ENCODE results near the gene CHSY1. TPM values are rescaled to one million over a fixed set of nuclear protein-coding genes. Genes with fewer than 3 reads are reported as not detected.

CHSY1 gene
- total and polyA plus RNA-seq, 2 of the 4 experiments (the other 2 are of a cell fraction) = 40.9 to 53.2 TPM

DNA sequence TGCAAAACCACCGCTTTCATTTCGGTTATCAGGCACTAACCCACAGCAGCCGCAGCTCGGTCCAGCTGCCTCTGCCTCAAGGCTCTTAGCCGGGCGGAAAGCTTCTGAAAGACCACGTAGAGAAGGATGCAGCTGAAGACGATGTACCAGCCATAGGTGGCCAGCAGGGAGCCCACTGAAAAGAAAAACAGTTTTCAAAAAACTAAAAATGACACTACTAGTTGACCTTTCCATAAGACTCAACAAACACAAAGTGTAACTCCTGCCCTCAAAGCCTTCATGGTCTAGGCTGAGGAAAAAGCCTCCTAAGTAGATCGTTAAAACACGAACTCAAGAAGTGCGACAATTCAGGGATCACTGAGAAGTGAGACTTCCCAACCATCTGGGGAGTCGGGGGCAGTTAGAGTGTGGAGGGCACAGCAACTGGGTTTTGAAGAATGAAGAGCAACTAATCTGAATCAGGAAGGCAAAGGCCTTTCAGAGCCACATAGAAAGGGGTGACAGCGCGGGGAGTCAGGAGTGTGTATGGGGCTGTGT lies 24.7 kb upstream of the CHSY1 start:
- peak overlapping the region; percentile 87 for H4K91ac ChIP-seq (ENCODE audit: insufficient read depth, low read depth, low read length)
- peak overlapping the region; percentile 96 for H3K9ac ChIP-seq (ENCODE audit: low read depth, low read length)
- H3K4me3 ChIP-seq (ENCODE audit: insufficient read depth, low read depth, low read length) = peak overlapping the region; percentile 77
- peaks cover 16% of the 10 kb centered on the region; the same call in 1 of the 2 replicates for H4K20me1 ChIP-seq (ENCODE audit: insufficient read depth, low read length)
- peak overlapping the region; percentile 86 for H2AFZ ChIP-seq (replicated peaks; ENCODE audit: low read length, poor library complexity)
- peak overlapping the region; percentile 70 for H3K27ac ChIP-seq (ENCODE audit: insufficient read depth, low read length)
- H3K56ac ChIP-seq (ENCODE audit: extremely low read depth, insufficient read depth, low read length) = peak overlapping the region; percentile 93
- peak overlapping the region; percentile 75 to 95 for H4K8ac ChIP-seq (ENCODE audit: low read depth in 2 of 2, low read length in 2 of 2)
- peaks cover 41% of the 10 kb centered on the region for H3K36me3 ChIP-seq (ENCODE audit: control insufficient read depth, insufficient read depth, low read length)
- in situ Hi-C loops (cut with MboI; ENCODE audit: low sequenced_read_pairs) (no loop called here), dilution Hi-C loops (cut with HindIII; ENCODE audit: low sequenced_read_pairs, unreplicated experiment) (no loop called here), intact Hi-C loops (cut with micrococcal nuclease) (no loop called here)
- peak overlapping the region; percentile 82 for H3K4me2 ChIP-seq (ENCODE audit: low read depth, low read length)
- peak overlapping the region; percentile 95 for H2AK5ac ChIP-seq (ENCODE audit: low read depth, low read length)
- peak; percentile 47 for DNase-seq
- peak; percentile 9; the same call in 1 of the 2 replicates for ATAC-seq (ENCODE audit: low read depth)
- H4K5ac ChIP-seq (ENCODE audit: low read depth, low read length) = peak overlapping the region; percentile 9; the same call in 1 of the 2 replicates
- H3K14ac ChIP-seq (replicated peaks; ENCODE audit: low read depth, low read length) = peak overlapping the region; percentile 95
- peaks cover 35 to 53% of the 10 kb centered on the region in 2 experiments for H3K79me1 ChIP-seq (ENCODE audit: low read depth in 1 of 2, low read length in 2 of 2)
- no peak overlapping the region for H3K18ac ChIP-seq (ENCODE audit: low read depth, low read length)
- H2BK15ac ChIP-seq (ENCODE audit: low read depth, low read length) = peak overlapping the region; percentile 18; the same call in 1 of the 3 replicates
- 31% methylated on average over 6 of the region's 14 CpGs; no CpG with 5 or more reads in 1 of the 2 experiments for WGBS, 2 experiments (ENCODE audit: extremely low coverage in 2 of 2, insufficient read length in 1 of 2)
- ChIA-PET POLR2A (ENCODE audit: unreplicated experiment) (no interaction called here), CTCF (interaction anchor here (0.6 to 1.0 kb wide), 3 partner anchors 9 to 12 kb away, joined by 3 to 4 read pairs (median 3); no protein-coding TSS in a partner anchor)
- H2BK5ac ChIP-seq (ENCODE audit: low read depth, low read length, poor library complexity, severe bottlenecking) = peak overlapping the region; percentile 44
- H2BK120ac ChIP-seq (ENCODE audit: low read depth, low read length) = peak overlapping the region; percentile 47; the same call in 1 of the 2 replicates
- no peaks in the 10 kb centered on the region for H3K9me3 ChIP-seq (ENCODE audit: control insufficient read depth, insufficient read depth, low read length)
- H3K4me1 ChIP-seq (ENCODE audit: control insufficient read depth, insufficient read depth, low read length) = 0 out of 2 replicates have a peak, but pooled peaks cover 2% of the 10 kb centered on the region
- peak overlapping the region; percentile 82 for H3K4ac ChIP-seq (ENCODE audit: low read depth, low read length)
- TF ChIP-seq, protein P1, sequence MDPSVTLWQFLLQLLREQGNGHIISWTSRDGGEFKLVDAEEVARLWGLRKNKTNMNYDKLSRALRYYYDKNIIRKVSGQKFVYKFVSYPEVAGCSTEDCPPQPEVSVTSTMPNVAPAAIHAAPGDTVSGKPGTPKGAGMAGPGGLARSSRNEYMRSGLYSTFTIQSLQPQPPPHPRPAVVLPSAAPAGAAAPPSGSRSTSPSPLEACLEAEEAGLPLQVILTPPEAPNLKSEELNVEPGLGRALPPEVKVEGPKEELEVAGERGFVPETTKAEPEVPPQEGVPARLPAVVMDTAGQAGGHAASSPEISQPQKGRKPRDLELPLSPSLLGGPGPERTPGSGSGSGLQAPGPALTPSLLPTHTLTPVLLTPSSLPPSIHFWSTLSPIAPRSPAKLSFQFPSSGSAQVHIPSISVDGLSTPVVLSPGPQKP (IDR thresholded peaks at IDR 0.05; ENCODE audit: borderline replicate concordance, low read depth, low read length) = no peak
- TF ChIP-seq RAD21 (IDR thresholded peaks at IDR 0.05; ENCODE audit: low read length) (0 out of 2 replicates have a peak, but pooled peaks have one; percentile 4), RCOR1 (IDR thresholded peaks at IDR 0.05; ENCODE audit: insufficient replicate concordance, low read length) (no peak), SMC3 (IDR thresholded peaks at IDR 0.05; ENCODE audit: low read depth, low read length) (0 out of 2 replicates have a peak, but pooled peaks have one; percentile 11), CHD1 (IDR thresholded peaks at IDR 0.05; ENCODE audit: low read depth, low read length) (peak; percentile 92)
- TF ChIP-seq, protein P2, sequence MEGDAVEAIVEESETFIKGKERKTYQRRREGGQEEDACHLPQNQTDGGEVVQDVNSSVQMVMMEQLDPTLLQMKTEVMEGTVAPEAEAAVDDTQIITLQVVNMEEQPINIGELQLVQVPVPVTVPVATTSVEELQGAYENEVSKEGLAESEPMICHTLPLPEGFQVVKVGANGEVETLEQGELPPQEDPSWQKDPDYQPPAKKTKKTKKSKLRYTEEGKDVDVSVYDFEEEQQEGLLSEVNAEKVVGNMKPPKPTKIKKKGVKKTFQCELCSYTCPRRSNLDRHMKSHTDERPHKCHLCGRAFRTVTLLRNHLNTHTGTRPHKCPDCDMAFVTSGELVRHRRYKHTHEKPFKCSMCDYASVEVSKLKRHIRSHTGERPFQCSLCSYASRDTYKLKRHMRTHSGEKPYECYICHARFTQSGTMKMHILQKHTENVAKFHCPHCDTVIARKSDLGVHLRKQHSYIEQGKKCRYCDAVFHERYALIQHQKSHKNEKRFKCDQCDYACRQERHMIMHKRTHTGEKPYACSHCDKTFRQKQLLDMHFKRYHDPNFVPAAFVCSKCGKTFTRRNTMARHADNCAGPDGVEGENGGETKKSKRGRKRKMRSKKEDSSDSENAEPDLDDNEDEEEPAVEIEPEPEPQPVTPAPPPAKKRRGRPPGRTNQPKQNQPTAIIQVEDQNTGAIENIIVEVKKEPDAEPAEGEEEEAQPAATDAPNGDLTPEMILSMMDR (conservative IDR thresholded peaks at IDR 0.05; ENCODE audit: low read depth, low read length) = peak; percentile 35; the same call in 1 of the 2 replicates
- H3K27me3 ChIP-seq (ENCODE audit: control insufficient read depth, insufficient read depth, low read length) = no peaks in the 10 kb centered on the region
- peaks cover 7% of the 10 kb centered on the region; the same call in 1 of the 2 replicates for H3K9me1 ChIP-seq (ENCODE audit: insufficient read depth, low read length)
- H3K23ac ChIP-seq (ENCODE audit: low read depth, low read length) = peak overlapping the region; percentile 95
- no TSS peak for BruUV-seq (replicated peaks)
- no peak overlapping the region for H2BK20ac ChIP-seq (ENCODE audit: low read depth, low read length)
- peak overlapping the region; percentile 99 for H2AK9ac ChIP-seq (replicated peaks; ENCODE audit: low read depth, low read length, poor library complexity)
